NCI-H460 (cell line): Measurements from ENCODE around the gene PKP2. TPM values are rescaled to one million over a fixed set of nuclear protein-coding genes. Genes with fewer than 3 reads are reported as not detected.
A peak's percentile ranks its signal among the peaks of the same experiment; 100 is the strongest.
"Not testable (repeated sequence)": the region's sequence is repeated elsewhere in the genome, so short reads cannot be mapped to it uniquely, and the experiment has no call there.

ENCODE experiments used
- DNase-seq: peaks from one replicate; pipeline ENCODE4 v3.0.0-alpha.2; 2016; ENCODE audit warnings: low read depth; ENCODE audit errors: extremely low read depth
- total RNA-seq: library from RNA; depleted of rRNA; stranded (reverse); fragments of >200 nt; shearing (Covaris generic); gene quantifications from 2 replicates; pipeline ENCODE4 v1.2.3, GENCODE V29; 2014

The PKP2 gene
- total RNA-seq, 1 experiment from 2014 or later: 4.0 TPM

- not testable (repeated sequence) for DNase-seq
Observed at GRCh38 chr12:32872416-32872815, 24.2 kb downstream of the PKP2 start.

- peak; percentile 46 for DNase-seq
Observed at GRCh38 chr12:32870716-32871115, 25.9 kb downstream of the PKP2 start.

GRCh38 chr12:32868885-32869284 lies 27.7 kb downstream of the PKP2 start:
- DNase-seq: no peak

GRCh38 chr12:32864731-32865130 lies 31.8 kb downstream of the PKP2 start:
- DNase-seq: no peak

GRCh38 chr12:32863128-32863527 lies 33.4 kb downstream of the PKP2 start:
- DNase-seq: no peak

- DNase-seq: not testable (repeated sequence)
Observed at GRCh38 chr12:32861658-32862057, 34.9 kb downstream of the PKP2 start.

- DNase-seq: no peak
Observed at GRCh38 chr12:32860192-32860591, 36.4 kb downstream of the PKP2 start.

GRCh38 chr12:32859389-32859788 lies 37.2 kb downstream of the PKP2 start:
- DNase-seq: no peak

- DNase-seq: no peak
Observed at GRCh38 chr12:32854716-32855115, 41.9 kb downstream of the PKP2 start.

GRCh38 chr12:32854097-32854496 lies 42.5 kb downstream of the PKP2 start:
- DNase-seq: no peak

GRCh38 chr12:32847287-32847686 lies 49.3 kb downstream of the PKP2 start:
- no peak for DNase-seq

- DNase-seq: no peak
Observed at GRCh38 chr12:32846053-32846452, 50.5 kb downstream of the PKP2 start.

- no peak for DNase-seq
Observed at GRCh38 chr12:32843528-32844095, 53.0 kb downstream of the PKP2 start.

- DNase-seq: peak; percentile 69
Observed at GRCh38 chr12:32841061-32841460, 55.5 kb downstream of the PKP2 start.

- no peak for DNase-seq
Observed at GRCh38 chr12:32839828-32840227, 56.7 kb downstream of the PKP2 start.

- DNase-seq: no peak
Observed at GRCh38 chr12:32837974-32838373, 58.6 kb downstream of the PKP2 start.

GRCh38 chr12:32836710-32837109 lies 59.9 kb downstream of the PKP2 start:
- no peak for DNase-seq

GRCh38 chr12:32834122-32834521 lies 62.5 kb downstream of the PKP2 start:
- no peak for DNase-seq

- DNase-seq: no peak
Observed at GRCh38 chr12:32828552-32828951, 68.0 kb downstream of the PKP2 start.

- DNase-seq: no peak
Observed at GRCh38 chr12:32828120-32828519, 68.5 kb downstream of the PKP2 start.

GRCh38 chr12:32826807-32827412 lies 69.7 kb downstream of the PKP2 start:
- DNase-seq: no peak

GRCh38 chr12:32824596-32824995 lies 72.0 kb downstream of the PKP2 start:
- DNase-seq: no peak

- DNase-seq: no peak
Observed at GRCh38 chr12:32822344-32822743, 74.2 kb downstream of the PKP2 start.
